Gastroesophageal sphincter (tissue), 4 donors: ENCODE results near the gene IFNA16. TPM values are rescaled to one million over a fixed set of nuclear protein-coding genes. Genes with fewer than 3 reads are reported as not detected.
A peak's percentile ranks its signal among the peaks of the same experiment; 100 is the strongest.
"Not testable (repeated sequence)": the region's sequence is repeated elsewhere in the genome, so short reads cannot be mapped to it uniquely, and the experiment has no call there.

Experiments
- ATAC-seq: fragments of 150-250 bp; one replicate; pipeline ENCODE4 v1.9.1; 2016; ENCODE audit warnings: mild to moderate bottlenecking, moderate library complexity
- H3K27ac ChIP-seq, 4 donors: fragments of 200-600 bp; sonication (generic) in 3 of 4; 1 replicate in 3 of 4; 2 replicates in 1 of 4; pipeline ENCODE4 v1.5.1; 2016 to 2019
- H3K27me3 ChIP-seq: fragments of 200-600 bp; sonication (generic); one replicate; pipeline ENCODE4 v1.5.1; 2019
- H3K36me3 ChIP-seq, 2 donors: fragments of 200-600 bp; sonication (generic); one replicate each; pipeline ENCODE4 v1.5.1; 2019; ENCODE audit warnings: control low read depth in 1 of 2
- H3K4me1 ChIP-seq, 3 donors: fragments of 200-600 bp; sonication (generic); 1 replicate in 2 of 3; 2 replicates in 1 of 3; pipeline ENCODE4 v1.5.1; 2016 to 2019; ENCODE audit warnings: control low read depth in 2 of 3
- H3K4me3 ChIP-seq, 2 donors: fragments of 200-600 bp; sonication (generic); one replicate each; pipeline ENCODE4 v1.5.1; 2019; ENCODE audit warnings: mild to moderate bottlenecking in 1 of 2, moderate library complexity in 1 of 2
- H3K9me3 ChIP-seq, 3 donors: fragments of 200-600 bp; sonication (generic); one replicate each; pipeline ENCODE4 v1.5.1; 2017 to 2019; ENCODE audit warnings: control low read depth in 2 of 3
- EP300 ChIP-seq: sonication (generic); formaldehyde crosslinking; IDR thresholded peaks from one replicate; pipeline ENCODE4 v1.6.1; 2017; ENCODE audit warnings: antibody characterized with exemption, mild to moderate bottlenecking
- POLR2A ChIP-seq, 2 donors: fragments of 450-650 bp; IDR thresholded peaks; one replicate each; pipeline ENCODE4 v1.6.1; 2017; ENCODE audit warnings: antibody characterized with exemption in 2 of 2, mild to moderate bottlenecking in 2 of 2, moderate library complexity in 1 of 2
- POLR2AphosphoS5 ChIP-seq: sonication (generic); formaldehyde crosslinking; IDR thresholded peaks from one replicate; pipeline ENCODE4 v1.6.1; 2017; ENCODE audit warnings: antibody characterized with exemption
- WGBS, 2 donors: methylation state at CpG; one replicate each; pipeline ENCODE4 v1.1.5; 2018; ENCODE audit warnings: low coverage in 1 of 2; 5-methylcytosine and 5-hydroxymethylcytosine counted together
- total RNA-seq, 4 donors: library from RNA; depleted of rRNA; stranded (reverse); fragments of >200 nt; gene quantifications; one replicate each; pipeline ENCODE4 v1.1.0, GENCODE V29; 2016
- TF ChIP-seq, protein P1 (sequence below), 4 experiments: fragments of 200-600 bp in 2 of 4; fragments of 450-650 bp in 2 of 4; sonication (generic) in 1 of 4; IDR thresholded peaks; one replicate each; pipeline ENCODE4 v1.5.1; 2017 to 2019; ENCODE audit warnings: antibody characterized with exemption in 4 of 4, mild to moderate bottlenecking in 2 of 4, moderate library complexity in 2 of 4

IFNA16 gene
- total RNA-seq, 4 donors from 2014 or later: not detected

DNA sequence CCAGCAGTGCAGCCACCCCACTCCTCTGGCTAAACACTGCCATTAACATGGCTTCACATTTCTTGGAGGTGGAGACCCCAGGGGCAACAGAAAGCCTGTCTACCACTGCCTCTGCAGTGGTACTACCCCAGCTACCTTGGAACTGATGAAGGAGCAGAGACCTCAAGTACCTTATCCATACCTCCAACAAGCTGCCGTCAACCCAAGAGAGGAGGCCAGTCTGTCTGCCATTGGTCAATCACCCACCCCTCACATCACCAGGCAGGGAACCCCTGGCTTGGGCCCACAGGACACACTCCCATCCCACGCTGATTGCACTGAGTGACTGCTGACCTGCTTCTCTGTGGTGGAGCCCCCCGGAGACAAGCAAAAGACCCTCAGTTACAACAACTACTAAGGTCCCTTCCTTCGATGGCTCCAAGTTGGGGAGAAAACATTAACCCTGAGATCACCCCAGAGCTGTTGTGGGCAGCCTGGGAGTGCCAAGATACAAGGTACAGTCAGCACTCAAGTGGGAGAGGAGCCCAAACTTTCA lies 17.1 kb upstream of the IFNA16 start:
- no CpG with 5 or more reads among the region's 4 CpGs for WGBS, 2 donors
- TF ChIP-seq POLR2AphosphoS5 (no peak), EP300 (no peak), POLR2A (IDR thresholded peaks at IDR 0.05) (no peak)
- TF ChIP-seq, protein P1, sequence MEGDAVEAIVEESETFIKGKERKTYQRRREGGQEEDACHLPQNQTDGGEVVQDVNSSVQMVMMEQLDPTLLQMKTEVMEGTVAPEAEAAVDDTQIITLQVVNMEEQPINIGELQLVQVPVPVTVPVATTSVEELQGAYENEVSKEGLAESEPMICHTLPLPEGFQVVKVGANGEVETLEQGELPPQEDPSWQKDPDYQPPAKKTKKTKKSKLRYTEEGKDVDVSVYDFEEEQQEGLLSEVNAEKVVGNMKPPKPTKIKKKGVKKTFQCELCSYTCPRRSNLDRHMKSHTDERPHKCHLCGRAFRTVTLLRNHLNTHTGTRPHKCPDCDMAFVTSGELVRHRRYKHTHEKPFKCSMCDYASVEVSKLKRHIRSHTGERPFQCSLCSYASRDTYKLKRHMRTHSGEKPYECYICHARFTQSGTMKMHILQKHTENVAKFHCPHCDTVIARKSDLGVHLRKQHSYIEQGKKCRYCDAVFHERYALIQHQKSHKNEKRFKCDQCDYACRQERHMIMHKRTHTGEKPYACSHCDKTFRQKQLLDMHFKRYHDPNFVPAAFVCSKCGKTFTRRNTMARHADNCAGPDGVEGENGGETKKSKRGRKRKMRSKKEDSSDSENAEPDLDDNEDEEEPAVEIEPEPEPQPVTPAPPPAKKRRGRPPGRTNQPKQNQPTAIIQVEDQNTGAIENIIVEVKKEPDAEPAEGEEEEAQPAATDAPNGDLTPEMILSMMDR (IDR thresholded peaks at IDR 0.05): no peak
- no peaks in the 10 kb centered on the region for H3K9me3 ChIP-seq
- no peak overlapping the region for H3K4me3 ChIP-seq
- no peaks in the 10 kb centered on the region for H3K36me3 ChIP-seq
- ATAC-seq: no peak
- H3K27me3 ChIP-seq: no peaks in the 10 kb centered on the region
- no peak overlapping the region for H3K27ac ChIP-seq
- H3K4me1 ChIP-seq: no peaks in the 10 kb centered on the region

GRCh38 chr9:21233258-21233657 lies 16.1 kb upstream of the IFNA16 start:
- peak; percentile 7 for ATAC-seq
- no peak overlapping the region for H3K27ac ChIP-seq
- H3K9me3 ChIP-seq: no peaks in the 10 kb centered on the region
- H3K27me3 ChIP-seq: no peaks in the 10 kb centered on the region
- no peaks in the 10 kb centered on the region for H3K4me1 ChIP-seq
- no peak for TF ChIP-seq EP300
- TF ChIP-seq, protein P1 (IDR thresholded peaks at IDR 0.05): no peak
- TF ChIP-seq POLR2A (IDR thresholded peaks at IDR 0.05): no peak
- TF ChIP-seq POLR2AphosphoS5: no peak
- WGBS, 2 donors: 86 to 100% methylated on average over 1 to 2 of the region's 2 CpGs
- no peak overlapping the region for H3K4me3 ChIP-seq
- H3K36me3 ChIP-seq: no peaks in the 10 kb centered on the region

- Histone ChIP-seq H3K27ac (no peak within 1 kb of the TSS), H3K9me3 (no peaks in the 10 kb centered on the region), H3K27me3 (no peaks in the 10 kb centered on the region), H3K4me1 (no peaks in the 10 kb centered on the region), H3K4me3 (no peak within 1 kb of the TSS), H3K36me3 (no peaks in the 10 kb centered on the region)
- ATAC-seq: no peak
- WGBS, 2 donors: 56 to 65% methylated on average over 2 of the region's 2 CpGs
- TF ChIP-seq POLR2A (IDR thresholded peaks at IDR 0.05) (no peak), EP300 (no peak), POLR2AphosphoS5 (no peak)
- TF ChIP-seq, protein P1 (IDR thresholded peaks at IDR 0.05): no peak
Observed at GRCh38 chr9:21228122-21228521, 11.0 kb upstream of the IFNA16 start, which contains the start of gene IFNA17. IFNA17 (minus strand) TSS chr9:21228222; CDS start chr9:21228173, 49 bp downstream.

DNA sequence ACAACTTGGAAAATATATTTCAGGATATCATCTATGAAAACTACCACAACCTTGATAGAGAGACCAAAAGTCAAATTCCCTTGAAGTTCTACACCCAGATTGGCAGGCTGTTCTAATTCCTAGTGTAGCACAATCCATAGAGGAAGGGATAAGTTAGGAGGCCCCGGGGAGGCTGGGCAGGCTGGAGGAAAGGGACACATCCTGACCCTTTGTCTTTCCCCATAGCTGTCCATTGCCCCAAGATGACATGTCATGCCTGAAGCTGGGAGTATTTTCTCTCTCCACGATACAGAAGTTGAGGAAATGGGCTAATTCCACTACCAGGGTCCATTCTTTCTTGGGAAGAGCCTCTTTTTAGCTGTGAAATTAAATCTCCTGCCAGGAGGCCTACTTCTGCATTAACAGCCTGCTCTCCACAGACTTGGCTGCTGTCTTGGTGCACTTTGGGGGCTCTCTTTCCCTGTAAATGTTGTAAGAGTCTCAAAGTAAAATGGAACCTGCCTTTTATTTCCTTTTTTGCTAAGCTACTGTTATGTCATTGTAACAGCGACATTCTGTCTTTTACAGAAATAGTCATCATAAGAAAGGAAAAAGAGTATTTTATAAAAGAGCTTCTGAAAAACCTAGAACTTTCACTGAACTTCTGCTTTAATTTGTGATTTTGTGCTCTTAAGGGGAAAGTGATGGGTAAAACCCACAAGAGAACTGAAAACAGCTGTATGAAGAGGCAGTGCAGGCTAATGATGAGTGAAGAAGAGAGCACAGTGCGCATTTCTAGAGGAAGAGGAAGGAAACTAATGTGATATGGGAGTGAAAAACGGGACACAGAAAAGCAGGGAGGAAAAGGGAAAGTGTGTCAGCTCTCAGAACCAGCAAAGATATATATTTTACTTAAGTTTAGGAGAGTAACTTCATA lies 3.4 kb downstream of the IFNA16 start:
- H3K27me3 ChIP-seq, H3K4me3 ChIP-seq, H3K36me3 ChIP-seq, H3K9me3 ChIP-seq, H3K27ac ChIP-seq, ATAC-seq, H3K4me1 ChIP-seq: not testable (repeated sequence)
- 51% methylated on average over 3 of the region's 5 CpGs; no CpG with 5 or more reads in 1 of the 2 donors for WGBS, 2 donors
- TF ChIP-seq, protein P1 (IDR thresholded peaks at IDR 0.05): peak in 1 of 4 experiments; percentile 23

DNA sequence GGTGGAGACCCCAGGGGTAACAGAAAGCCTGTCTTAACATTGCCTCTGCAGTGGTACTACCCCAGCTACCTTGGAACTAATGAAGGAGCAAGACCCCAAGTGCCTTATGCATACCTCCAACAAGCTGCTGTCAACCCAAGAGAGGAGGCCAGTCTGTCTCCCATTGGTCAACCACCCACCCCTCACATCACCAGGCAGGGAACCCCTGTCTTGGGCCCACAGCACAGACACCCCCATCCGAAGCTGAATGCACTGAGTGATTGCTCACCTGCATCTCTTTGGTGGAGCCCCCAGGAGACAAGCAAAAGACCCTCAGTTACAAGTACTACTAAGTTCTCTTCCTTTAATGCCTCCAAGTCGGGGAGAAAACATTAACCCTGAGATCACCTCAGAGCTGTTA lies 5.0 kb downstream of the IFNA16 start:
- H3K4me1 ChIP-seq, H3K27ac ChIP-seq, H3K27me3 ChIP-seq, H3K4me3 ChIP-seq, H3K36me3 ChIP-seq, H3K9me3 ChIP-seq: not testable (repeated sequence)
- WGBS, 2 donors: 67% methylated on average over 1 of the region's 2 CpGs; no CpG with 5 or more reads in 1 of the 2 donors
- peak; percentile 22 for ATAC-seq

DNA sequence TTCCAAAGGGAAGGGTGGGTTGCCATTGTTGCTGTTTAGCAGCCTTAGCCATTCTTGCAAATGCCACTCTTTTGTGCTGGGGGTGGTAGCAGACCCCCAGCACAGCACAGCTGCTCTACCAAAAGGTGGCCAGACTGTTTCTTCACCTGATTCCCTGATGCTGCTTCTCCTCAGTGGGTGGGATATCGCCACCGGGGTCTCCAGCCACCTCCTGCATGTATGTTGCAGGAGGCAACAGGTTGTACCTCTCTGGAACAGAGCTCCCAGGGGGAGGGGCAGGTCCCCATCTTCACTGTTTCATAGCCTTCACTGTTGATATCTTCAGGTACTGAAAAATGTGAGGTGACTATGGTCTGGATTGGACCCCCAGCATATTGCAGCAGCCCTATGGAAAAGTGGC lies 6.3 kb downstream of the IFNA16 start:
- not testable (repeated sequence) for H3K4me1 ChIP-seq, H3K36me3 ChIP-seq, H3K27me3 ChIP-seq, ATAC-seq, H3K9me3 ChIP-seq, H3K27ac ChIP-seq, H3K4me3 ChIP-seq
- WGBS, 2 donors: 100% methylated on average over 1 of the region's 2 CpGs; no CpG with 5 or more reads in 1 of the 2 donors
